Measurements from ENCODE around the gene FBXW8.

DNA sequence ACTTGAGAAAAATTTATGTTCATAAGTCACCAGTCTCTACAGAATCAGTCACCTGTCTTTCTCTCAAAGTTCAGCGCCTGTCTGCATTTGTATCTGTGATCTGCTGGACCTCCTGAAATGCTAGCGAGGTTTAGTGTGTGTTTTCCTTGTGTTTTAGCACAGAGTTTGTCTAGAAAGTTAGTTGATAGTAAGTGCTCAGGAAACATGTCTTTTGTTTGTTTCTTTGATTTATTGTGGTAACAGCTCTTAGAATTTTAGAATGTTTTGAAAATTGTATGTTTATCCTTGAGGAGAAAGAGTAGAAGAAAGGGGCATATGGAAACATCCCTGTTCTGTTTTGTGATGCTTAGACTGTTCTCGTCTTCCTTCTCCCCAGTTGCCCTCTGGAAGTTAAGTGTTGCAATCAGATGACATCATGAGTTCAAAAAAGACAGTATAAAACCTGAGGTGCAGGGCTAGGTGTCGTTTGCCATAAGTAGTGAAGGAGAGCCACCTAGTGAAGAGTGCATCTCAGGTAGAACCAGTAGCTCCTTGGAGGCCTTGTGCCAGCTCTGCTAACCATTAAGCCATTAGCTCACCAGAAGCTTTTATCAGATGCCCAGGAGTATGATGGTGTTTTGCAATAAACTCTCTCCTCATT is 44.8 kb downstream of the FBXW8 start:
- TF ChIP-seq, protein P1, sequence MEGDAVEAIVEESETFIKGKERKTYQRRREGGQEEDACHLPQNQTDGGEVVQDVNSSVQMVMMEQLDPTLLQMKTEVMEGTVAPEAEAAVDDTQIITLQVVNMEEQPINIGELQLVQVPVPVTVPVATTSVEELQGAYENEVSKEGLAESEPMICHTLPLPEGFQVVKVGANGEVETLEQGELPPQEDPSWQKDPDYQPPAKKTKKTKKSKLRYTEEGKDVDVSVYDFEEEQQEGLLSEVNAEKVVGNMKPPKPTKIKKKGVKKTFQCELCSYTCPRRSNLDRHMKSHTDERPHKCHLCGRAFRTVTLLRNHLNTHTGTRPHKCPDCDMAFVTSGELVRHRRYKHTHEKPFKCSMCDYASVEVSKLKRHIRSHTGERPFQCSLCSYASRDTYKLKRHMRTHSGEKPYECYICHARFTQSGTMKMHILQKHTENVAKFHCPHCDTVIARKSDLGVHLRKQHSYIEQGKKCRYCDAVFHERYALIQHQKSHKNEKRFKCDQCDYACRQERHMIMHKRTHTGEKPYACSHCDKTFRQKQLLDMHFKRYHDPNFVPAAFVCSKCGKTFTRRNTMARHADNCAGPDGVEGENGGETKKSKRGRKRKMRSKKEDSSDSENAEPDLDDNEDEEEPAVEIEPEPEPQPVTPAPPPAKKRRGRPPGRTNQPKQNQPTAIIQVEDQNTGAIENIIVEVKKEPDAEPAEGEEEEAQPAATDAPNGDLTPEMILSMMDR (conservative IDR thresholded peaks at IDR 0.05), result peak; percentile 63
- no peak for TF ChIP-seq EZH2 (IDR thresholded peaks at IDR 0.05; ENCODE audit: low read depth)

Measured in PC-9 (cell line).